Hepatocyte (in vitro differentiated cells): ENCODE results near the gene UGCG. TPM values are rescaled to one million over a fixed set of nuclear protein-coding genes. Genes with fewer than 3 reads are reported as not detected.

Experiments used
- DNase-seq: peaks from one replicate; pipeline ENCODE4 v3.0.0-alpha.2; 2016; ENCODE audit warnings: low spot score
- H2AFZ ChIP-seq: fragments of 200-600 bp; sonication (generic); 2 replicates; pipeline ENCODE4 v1.6.0; 2016; ENCODE audit warnings: antibody characterized with exemption, mild to moderate bottlenecking
- H3K27ac ChIP-seq: fragments of 200-600 bp; sonication (generic); 2 replicates; pipeline ENCODE4 v1.5.1; 2016; ENCODE audit warnings: mild to moderate bottlenecking
- H3K27me3 ChIP-seq: fragments of 200-600 bp; sonication (generic); 2 replicates; pipeline ENCODE4 v1.6.1; 2016
- H3K36me3 ChIP-seq: fragments of 200-600 bp; sonication (generic); replicated peaks from 2 replicates; pipeline ENCODE4 v1.5.1; 2016; ENCODE audit warnings: low read depth; ENCODE audit not compliant: insufficient read depth
- H3K4me1 ChIP-seq: fragments of 200-600 bp; sonication (generic); 2 replicates; pipeline ENCODE4 v1.5.1; 2016; ENCODE audit warnings: mild to moderate bottlenecking, moderate library complexity; ENCODE audit not compliant: insufficient read depth
- H3K4me2 ChIP-seq: fragments of 200-600 bp; sonication (generic); 2 replicates; pipeline ENCODE4 v1.6.0; 2016
- H3K4me3 ChIP-seq: fragments of 200-600 bp; sonication (generic); 2 replicates; pipeline ENCODE4 v1.5.1; 2016; ENCODE audit warnings: mild to moderate bottlenecking
- H3K79me2 ChIP-seq: fragments of 200-600 bp; sonication (generic); 2 replicates; pipeline ENCODE4 v1.6.0; 2017; ENCODE audit warnings: mild to moderate bottlenecking
- H3K9me2 ChIP-seq: fragments of 200-600 bp; sonication (generic); replicated peaks from 2 replicates; pipeline ENCODE4 v1.6.0; 2017; ENCODE audit warnings: mild to moderate bottlenecking; ENCODE audit not compliant: insufficient read depth
- H3K9me3 ChIP-seq: fragments of 200-600 bp; sonication (generic); 2 replicates; pipeline ENCODE4 v1.5.1; 2016; ENCODE audit warnings: low read depth, mild to moderate bottlenecking
- H4K20me1 ChIP-seq: fragments of 200-600 bp; sonication (generic); 2 replicates; pipeline ENCODE4 v1.6.0; 2016; ENCODE audit warnings: mild to moderate bottlenecking; ENCODE audit not compliant: insufficient read depth, poor library complexity, severe bottlenecking
- EZH2 ChIP-seq: fragments of 200-600 bp; sonication (generic); IDR thresholded peaks from 2 replicates; pipeline ENCODE4 v1.6.1; 2016; ENCODE audit warnings: antibody characterized with exemption, mild to moderate bottlenecking, borderline replicate concordance
- EZH2phosphoT487 ChIP-seq: fragments of 200-600 bp; sonication (generic); IDR thresholded peaks from one replicate; pipeline ENCODE4 v1.6.1; 2018; ENCODE audit warnings: antibody characterized with exemption, mild to moderate bottlenecking, low read depth, moderate library complexity; ENCODE audit not compliant: unreplicated experiment, severe bottlenecking
- WGBS: methylation state at CpG from one replicate; pipeline ENCODE4 v1.1.6; 2016; ENCODE audit warnings: low lambda C conversion rate; ENCODE audit errors: missing lambda C conversion rate; 5-methylcytosine and 5-hydroxymethylcytosine counted together
- polyA plus RNA-seq: library from polyadenylated mRNA; unstranded; fragments of >200 nt; fragmentation: Nextera tagmentation; extraction: Ambion mirVana; gene quantifications from 2 replicates; pipeline ENCODE4 v1.2.1, GENCODE V29; 2016
- total RNA-seq: library from RNA; depleted of rRNA; stranded (reverse); fragments of >200 nt; gene quantifications from 2 replicates; pipeline ENCODE4 v1.2.3, GENCODE V29; 2014
- TF ChIP-seq, protein P1 (sequence below): fragments of 200-600 bp; sonication (generic); IDR thresholded peaks from 2 replicates; pipeline ENCODE4 v1.5.1; 2016; ENCODE audit warnings: antibody characterized with exemption, mild to moderate bottlenecking; ENCODE audit not compliant: poor library complexity

The UGCG gene
- total and polyA plus RNA-seq, 2 experiments from 2014 or later = 54.6 to 107 TPM

DNA sequence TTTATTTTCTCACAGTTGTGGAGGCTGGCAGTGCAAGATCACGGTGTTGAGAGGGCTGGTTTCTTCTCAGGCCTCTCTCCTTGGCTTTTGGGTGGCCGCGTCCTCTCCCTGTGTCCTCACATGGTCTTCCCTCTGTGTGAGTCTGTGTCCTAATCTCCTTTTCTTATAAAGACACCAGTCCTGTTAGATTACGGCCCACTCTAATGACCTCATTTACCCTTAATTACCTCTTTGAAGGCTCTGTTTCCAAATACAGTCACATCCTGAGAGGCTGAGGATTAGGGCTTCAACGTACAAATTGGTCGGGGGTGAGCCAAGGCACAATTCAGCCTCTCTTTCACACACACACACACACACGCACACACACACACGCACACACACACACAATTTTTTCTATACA, 73.0 kb downstream of the UGCG start:
- no peak overlapping the region for H2AFZ ChIP-seq
- H3K27ac ChIP-seq = no peak overlapping the region
- TF ChIP-seq EZH2phosphoT487 = no peak
- TF ChIP-seq, protein P1, sequence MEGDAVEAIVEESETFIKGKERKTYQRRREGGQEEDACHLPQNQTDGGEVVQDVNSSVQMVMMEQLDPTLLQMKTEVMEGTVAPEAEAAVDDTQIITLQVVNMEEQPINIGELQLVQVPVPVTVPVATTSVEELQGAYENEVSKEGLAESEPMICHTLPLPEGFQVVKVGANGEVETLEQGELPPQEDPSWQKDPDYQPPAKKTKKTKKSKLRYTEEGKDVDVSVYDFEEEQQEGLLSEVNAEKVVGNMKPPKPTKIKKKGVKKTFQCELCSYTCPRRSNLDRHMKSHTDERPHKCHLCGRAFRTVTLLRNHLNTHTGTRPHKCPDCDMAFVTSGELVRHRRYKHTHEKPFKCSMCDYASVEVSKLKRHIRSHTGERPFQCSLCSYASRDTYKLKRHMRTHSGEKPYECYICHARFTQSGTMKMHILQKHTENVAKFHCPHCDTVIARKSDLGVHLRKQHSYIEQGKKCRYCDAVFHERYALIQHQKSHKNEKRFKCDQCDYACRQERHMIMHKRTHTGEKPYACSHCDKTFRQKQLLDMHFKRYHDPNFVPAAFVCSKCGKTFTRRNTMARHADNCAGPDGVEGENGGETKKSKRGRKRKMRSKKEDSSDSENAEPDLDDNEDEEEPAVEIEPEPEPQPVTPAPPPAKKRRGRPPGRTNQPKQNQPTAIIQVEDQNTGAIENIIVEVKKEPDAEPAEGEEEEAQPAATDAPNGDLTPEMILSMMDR = no peak
- no peak for TF ChIP-seq EZH2
- 68% methylated on average over 8 of the region's 8 CpGs for WGBS
- no peaks in the 10 kb centered on the region for H4K20me1 ChIP-seq
- peaks cover 12% of the 10 kb centered on the region for H3K4me1 ChIP-seq
- no peak overlapping the region for H3K4me2 ChIP-seq
- no peak for DNase-seq
- no peaks in the 10 kb centered on the region for H3K9me3 ChIP-seq
- no peaks in the 10 kb centered on the region for H3K79me2 ChIP-seq
- H3K9me2 ChIP-seq = no peaks in the 10 kb centered on the region
- no peaks in the 10 kb centered on the region for H3K36me3 ChIP-seq
- H3K27me3 ChIP-seq = no peaks in the 10 kb centered on the region
- no peak overlapping the region for H3K4me3 ChIP-seq

DNA sequence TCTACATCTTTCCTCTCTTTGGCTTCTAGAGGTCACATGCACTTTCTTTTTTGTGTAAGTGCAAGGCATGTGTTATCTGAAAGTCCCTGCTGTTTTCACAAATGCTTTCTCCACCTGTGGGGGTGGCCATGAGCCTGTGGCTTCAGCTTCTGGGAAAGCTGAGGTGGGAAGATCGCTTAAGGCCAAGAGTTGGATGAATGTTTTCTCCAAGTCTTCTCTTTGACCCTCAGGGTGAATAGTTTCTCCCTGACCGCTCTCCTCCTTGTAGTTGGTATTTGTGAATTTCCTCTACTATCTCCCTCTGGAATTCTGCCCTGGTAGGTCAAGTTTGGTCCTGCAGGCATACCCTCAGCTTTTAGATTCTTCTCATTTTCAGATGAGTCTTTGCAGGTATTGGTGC, 74.2 kb downstream of the UGCG start:
- DNase-seq = no peak
- no peak for TF ChIP-seq EZH2phosphoT487
- TF ChIP-seq EZH2 = no peak
- TF ChIP-seq, protein P1 = no peak
- Histone ChIP-seq H3K27ac (no peak overlapping the region), H3K36me3 (no peaks in the 10 kb centered on the region), H3K4me2 (no peak overlapping the region), H3K9me3 (no peaks in the 10 kb centered on the region), H3K27me3 (no peaks in the 10 kb centered on the region), H4K20me1 (no peaks in the 10 kb centered on the region), H3K9me2 (no peaks in the 10 kb centered on the region), H3K4me1 (peaks cover 15% of the 10 kb centered on the region), H2AFZ (no peak overlapping the region), H3K79me2 (no peaks in the 10 kb centered on the region), H3K4me3 (no peak overlapping the region)
- 78% methylated on average over 2 of the region's 2 CpGs for WGBS

DNA sequence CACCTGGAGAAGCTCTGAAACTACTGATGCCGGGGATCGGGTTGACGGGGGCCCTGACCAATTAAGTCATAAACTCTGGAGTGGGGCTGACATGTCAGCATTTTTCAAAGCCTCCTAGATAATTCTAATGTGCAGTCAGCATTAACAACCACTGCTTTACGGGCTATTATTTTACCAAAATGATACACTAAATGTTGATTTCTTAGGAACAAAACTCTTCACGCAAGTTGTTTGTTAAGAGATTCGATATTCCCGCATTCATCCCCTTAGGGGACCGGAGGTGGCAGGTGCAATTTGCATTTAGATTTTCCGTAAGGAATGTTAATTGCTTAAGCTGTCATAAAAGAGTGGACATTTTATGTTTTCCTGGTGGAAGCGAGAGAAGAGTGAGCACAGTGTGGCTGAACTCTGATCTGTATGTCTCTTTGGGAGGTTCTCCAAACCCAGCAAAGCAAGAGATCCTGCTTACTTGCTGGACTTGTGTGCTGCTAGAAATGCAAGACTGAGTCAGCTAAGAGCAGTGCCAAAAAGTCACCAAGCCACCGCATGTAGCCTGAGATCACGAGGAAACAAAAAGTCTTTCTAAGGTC, 77.6 kb downstream of the UGCG start:
- H3K9me2 ChIP-seq = no peaks in the 10 kb centered on the region
- WGBS = 42% methylated on average over 12 of the region's 12 CpGs
- no peaks in the 10 kb centered on the region for H4K20me1 ChIP-seq
- H2AFZ ChIP-seq = no peak overlapping the region
- peak overlapping the region; percentile 55 for H3K4me2 ChIP-seq
- H3K4me1 ChIP-seq = peaks cover 20% of the 10 kb centered on the region
- no peaks in the 10 kb centered on the region for H3K27me3 ChIP-seq
- H3K79me2 ChIP-seq = no peaks in the 10 kb centered on the region
- no peak for TF ChIP-seq EZH2
- no peak for TF ChIP-seq EZH2phosphoT487
- TF ChIP-seq, protein P1 = no peak
- H3K36me3 ChIP-seq = no peaks in the 10 kb centered on the region
- H3K9me3 ChIP-seq = no peaks in the 10 kb centered on the region
- H3K27ac ChIP-seq = peak overlapping the region; percentile 97
- peak; percentile 66 for DNase-seq
- H3K4me3 ChIP-seq = no peak overlapping the region
